Islet precursor cell (in vitro differentiated cells): ENCODE data around the gene EDARADD.
"Not testable (repeated sequence)": the region's sequence is repeated elsewhere in the genome, so short reads cannot be mapped to it uniquely, and the experiment has no call there.

Source experiments
- DNase-seq: peaks from one replicate; pipeline ENCODE4 v3.0.0-alpha.2; 2018

The EDARADD gene

DNA sequence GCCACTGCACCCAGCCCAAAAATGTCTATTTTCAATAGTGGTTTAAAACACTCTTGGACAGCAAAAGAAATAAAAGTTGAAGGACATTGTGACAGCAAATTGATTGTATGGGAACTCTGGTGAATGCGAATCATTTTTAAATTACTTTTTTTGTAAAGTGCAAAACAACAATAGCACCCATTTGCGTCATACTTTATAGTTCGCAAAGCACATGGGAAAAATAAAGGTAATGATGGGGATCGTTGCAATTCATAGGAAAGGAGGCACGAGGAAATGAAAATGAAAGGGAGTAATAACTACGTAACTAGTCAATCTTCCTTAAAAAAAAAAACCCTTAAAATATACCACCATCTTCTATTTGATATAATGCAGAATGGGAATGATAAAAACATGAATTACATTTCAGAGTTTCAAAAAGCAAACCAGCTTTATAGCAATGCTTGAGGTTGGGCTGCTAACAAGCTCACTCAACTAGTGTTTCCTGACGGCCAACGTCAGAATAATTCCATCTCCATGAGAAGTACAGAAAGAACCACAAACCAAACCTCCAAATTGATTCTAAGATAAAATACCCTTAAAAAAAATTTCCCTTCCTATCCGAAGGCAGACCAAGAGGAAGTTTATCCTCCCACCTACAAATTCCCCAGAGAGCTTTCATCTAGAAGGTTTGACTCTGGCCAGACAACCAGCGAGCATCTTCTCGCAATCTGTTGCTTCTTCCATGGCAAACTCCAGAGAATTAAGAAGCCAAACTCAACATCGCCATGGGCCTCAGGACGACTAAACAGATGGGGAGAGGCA lies at the start of gene EDARADD:
Gene EDARADD, plus strand, starts transcription at position 606 of the 801 bp plus-strand sequence. Its CDS starts 159 bp downstream, at position 765.
- DNase-seq, result no peak

DNA sequence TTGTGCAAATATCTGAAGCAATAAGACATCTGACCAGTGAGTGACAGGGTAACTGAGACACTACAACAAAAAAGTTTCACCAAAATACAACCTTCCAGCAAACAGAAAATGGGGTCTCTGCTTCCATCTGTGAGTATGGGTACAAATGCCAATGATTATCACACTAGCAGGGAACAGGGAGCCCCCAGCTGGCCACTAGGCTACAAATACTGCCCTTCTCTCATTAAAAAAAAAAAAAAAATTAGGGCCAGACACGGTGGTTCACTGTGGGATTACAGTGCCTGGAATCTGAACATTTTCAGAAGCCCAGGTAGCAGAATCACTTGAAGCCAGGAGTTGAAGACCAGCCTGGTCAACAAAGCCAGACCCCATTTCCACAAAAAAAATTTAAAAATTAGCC lies 48.4 kb upstream of the EDARADD start:
- DNase-seq, result no peak

DNA sequence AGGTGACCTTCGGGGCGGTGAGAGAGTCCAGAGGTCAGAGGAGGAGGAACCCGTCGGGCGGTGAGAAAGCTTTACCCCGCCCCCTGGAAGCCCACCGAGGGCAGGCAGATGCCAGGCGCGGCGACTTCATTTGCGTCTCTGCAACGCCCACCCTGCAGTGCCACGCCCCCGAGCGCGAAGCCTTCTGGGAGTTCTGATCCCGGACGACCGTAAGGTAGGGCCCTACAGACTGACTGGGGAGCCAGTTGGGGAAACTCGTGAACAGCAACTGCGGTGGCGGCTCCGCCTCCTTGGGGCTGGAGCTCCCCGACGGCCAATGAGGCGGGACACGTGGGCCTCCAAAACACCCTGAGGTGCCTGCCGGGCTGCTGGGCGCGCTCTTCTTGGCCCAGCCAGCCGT lies 46.0 kb upstream of the EDARADD start:
- no peak for DNase-seq

DNA sequence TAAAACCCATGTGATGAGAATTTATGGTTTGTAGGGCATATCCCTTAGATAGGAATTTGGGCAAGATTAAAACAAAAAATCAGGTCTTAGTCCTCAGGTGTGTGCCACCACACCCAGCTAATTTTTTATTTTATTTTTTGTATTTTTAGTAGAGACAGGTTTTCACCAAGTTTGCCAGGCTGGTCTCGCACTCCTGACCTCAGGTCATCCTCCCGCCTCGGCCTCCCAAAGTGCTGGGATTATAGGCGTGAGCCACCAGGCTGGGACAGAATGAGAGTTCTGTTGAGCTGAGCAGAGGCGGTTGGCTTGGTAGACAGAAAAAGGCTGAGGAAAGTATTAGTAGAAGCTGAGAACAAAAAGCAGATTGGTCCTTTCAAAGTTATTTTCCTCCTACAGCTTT lies 43.8 kb upstream of the EDARADD start:
- DNase-seq, result no peak

DNA sequence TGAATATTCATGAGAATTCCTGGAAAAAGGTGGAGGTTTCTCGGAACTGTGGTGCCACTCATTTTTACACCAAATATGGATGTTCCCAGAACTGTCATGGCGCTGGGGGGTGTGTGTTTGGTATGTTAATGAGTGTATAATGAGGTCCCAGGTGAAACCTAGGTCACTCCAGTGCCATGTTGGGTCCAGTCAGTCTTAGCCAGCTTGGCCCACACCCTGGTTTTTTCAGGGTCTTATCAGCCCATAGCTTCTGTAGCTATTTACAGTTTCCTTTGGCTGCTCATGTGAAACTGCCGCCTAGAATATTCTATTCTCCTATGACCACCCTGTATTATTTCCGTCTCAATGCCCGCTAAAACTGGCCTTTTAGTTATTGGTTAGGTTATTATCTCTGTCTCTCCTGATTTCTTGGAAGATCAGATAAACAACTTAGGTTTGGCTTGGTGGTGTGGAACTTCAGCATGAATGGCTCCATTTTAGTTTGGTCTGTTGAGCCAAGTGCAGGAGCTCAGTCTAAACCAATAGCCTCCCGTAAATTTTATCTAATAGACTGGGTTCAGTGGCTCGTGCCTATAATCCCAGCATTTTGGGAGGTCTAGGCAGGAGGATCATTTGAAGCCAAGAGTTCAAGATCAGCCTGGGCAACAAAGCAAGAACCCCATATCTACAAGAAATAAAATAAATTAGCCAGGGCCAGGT lies 42.1 kb upstream of the EDARADD start:
- DNase-seq, result no peak

DNA sequence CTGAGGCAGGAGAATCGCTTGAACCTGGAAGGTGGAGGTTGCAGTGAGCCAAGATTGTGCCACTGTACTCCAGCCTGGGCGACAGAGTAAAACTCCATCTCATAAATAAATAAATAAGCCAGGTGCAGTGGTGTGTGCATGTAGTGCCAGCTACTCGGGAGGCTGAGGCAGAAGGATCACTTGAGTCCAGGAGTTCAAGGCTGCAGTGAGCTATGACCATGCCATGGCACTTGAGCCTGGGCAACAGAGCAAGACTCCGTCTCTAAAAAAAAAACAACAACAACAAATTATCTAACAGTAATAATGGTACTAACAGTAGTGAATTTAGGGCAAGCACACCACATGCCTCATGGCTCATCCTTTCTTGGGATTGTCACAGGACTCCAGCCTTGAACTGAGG lies 41.3 kb upstream of the EDARADD start:
- DNase-seq, result not testable (repeated sequence)

DNA sequence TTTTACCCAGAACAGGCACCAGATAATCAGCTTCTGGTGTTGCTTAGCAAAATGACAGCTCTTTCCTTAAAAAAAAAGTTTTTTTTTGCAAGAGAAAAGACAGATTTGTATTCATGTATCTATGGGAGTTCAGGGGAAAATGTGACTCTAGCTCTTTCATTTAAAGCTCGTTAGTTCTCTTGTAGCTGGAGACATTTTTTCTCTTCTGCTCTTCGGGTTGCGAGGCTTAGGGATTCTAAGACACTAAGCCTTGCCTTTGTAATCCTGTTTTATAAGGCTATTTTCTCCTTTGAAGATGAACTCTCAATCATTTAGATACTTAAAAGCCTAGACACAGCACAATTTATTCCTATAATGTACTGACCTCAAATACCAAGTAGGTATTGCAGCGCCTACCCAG lies 40.3 kb upstream of the EDARADD start:
- DNase-seq, result no peak

DNA sequence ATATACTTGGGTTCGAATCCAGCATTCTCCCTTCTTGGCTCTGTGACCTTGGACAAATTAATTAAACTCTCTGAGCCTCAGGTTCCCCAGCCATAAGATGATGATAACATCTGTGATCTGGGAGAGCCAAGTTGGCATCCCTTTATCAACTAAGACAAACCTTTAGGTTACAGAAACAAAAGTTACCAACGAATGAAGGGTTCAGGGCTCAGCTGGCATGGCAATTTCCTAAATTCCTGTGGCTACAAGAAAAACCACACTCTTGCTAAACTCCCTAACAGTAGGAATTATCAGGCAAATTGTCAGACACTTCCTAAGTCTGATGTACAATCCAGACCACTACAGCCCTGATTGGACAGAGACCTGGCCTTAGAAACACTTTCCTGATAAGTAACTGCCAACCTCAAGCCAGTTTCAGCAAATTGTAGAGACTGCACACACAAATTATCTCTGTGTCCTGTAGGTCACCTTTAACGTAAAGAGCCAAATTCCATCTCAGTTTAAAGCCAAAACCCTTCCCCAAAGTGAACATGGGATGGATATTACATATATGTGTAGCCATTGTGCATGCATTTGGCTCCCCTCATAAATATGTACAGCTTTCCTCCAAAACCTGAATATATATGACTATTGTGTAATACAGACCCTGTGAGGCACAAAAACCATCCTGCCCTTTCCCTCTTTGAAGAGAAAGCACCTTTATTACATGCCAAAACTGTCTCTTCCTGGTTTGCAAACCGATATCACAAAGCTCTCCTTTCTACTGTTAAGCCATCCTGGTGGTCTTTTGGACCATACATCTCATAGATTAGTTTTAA lies 39.5 kb upstream of the EDARADD start:
- DNase-seq, result peak; percentile 61

DNA sequence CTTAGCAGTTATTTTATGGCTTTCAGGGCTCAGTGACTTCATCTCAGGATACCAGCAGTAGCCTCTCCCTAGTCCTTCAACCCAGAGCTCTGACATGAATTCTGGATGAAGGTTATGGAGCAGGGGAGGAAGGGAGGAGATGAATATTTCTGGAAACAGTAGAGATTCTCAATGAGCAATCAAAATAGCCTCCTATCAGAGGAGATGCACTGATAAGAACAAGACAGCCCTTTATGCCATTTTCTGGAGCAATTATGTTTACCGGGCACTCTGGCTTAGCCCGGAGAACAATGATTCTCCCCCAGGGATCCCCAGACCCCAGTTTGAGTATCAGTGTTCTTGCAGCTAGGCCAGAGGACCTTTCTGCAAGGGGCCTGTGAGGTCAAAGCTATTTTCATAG lies 37.9 kb upstream of the EDARADD start:
- DNase-seq, result no peak

DNA sequence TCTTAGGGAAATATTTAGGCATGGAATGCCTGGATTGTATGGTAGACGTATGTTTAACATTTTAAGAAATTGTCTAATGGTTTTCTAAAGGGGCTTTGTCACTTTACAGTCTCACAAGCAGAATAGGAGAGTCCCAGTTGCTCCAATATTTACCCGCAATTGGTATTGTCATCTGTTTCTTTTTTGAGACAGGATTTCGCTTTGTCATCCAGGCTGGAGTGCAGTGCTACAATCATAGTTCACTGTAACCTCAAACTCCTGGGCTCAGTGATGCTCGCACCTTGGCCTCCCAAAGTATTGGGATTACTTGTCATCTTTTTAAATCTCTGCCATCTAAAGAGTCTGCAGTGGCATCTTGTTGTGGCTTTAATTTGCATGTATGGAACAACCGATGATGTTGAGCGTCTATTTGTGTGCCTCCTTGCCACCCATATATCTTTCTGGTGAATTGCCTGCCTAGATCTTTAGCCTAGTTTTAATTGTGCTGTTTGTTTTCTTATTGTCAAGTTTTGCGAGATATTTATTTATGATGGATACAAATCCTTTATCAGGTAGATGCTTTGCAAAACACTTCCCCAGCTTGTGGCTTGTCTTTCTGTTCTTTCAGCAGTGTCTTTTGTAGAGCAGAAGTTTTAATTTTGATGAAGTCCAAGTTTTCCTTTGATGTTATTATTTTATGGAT lies 32.0 kb upstream of the EDARADD start:
- no peak for DNase-seq

DNA sequence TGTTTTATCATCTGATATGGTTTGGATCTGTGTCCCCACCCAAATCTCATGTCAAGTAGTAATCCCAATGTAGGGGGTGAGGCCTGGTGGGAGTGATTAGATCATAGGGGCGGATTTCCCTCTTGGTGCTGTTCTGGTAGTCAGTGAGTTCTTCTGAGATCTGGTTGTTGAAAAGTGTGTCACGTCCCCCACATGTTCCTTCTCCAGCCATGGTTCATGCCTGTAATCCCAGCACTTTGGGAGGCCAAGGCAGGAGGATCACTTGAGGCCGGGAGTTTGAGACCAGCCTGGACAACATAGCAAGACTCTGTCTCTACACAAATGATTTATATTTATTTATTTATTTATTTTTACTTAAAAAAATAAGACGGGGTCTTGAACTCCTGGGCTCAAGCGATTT lies 30.8 kb upstream of the EDARADD start:
- no peak for DNase-seq

DNA sequence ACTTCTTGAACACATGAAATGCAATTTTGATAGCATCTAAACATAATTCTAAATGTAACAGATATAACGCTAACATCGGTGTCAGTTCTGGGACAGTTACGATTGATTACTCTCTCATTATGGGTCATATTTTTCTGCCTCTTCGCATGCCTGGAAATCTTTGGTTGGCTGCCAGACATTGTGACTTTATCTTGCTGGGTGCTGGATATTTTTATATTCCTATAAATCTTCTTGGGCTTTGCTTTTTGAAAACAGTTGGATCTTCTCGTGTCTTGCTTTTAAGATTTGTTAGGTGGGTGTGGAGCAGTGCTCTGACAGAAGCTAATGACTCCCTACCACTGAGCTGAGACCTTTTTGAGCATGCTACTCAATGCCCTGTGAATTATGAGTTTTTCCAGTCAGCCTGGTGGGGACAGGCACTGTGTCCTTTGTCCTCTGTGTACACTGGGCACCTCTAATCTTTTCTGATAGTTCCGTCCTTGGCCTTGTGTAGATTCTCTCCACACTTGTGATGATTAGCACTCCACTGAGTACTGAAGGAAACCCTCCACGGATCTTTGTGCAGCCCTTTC lies 28.0 kb upstream of the EDARADD start:
- DNase-seq, result no peak

DNA sequence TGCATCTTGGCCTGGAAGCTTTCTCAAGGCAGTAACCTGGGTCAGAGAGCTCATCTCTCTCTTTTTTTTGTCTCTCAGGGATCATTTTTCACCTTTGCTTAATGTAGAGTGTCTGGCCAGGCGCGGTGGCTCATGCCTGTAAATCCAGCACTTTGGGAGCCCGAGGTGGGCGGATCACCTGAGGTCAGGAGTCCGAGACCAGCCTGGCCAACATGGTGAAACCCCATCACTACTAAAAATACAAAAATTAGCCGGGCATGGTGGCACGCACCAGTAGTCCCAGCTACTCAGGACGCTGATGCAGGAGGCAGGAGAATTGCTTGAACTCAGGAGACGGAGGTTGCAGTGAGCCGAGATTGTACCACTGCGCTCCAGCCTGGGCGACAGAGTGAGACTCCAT lies 27.4 kb upstream of the EDARADD start:
- not testable (repeated sequence) for DNase-seq

DNA sequence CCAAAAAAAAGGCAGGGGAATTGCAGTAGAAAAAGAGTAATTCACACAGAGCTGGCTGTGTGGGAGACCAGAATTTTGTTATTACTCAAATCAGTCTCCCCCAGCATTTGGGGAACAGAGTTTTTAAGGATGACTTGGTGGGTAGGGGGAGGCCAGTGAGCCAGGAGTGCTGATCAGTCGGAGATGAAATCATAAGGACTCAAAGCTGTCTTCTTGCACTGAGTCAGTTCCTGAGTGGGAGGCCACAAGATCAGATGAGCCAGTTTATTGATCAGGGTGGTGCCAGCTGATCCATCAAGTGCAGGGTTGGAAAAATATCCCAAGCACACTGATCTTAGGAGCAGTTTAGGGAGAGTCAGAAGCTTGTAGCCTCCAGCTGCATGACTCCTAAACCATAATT lies 23.7 kb upstream of the EDARADD start:
- DNase-seq, result no peak

DNA sequence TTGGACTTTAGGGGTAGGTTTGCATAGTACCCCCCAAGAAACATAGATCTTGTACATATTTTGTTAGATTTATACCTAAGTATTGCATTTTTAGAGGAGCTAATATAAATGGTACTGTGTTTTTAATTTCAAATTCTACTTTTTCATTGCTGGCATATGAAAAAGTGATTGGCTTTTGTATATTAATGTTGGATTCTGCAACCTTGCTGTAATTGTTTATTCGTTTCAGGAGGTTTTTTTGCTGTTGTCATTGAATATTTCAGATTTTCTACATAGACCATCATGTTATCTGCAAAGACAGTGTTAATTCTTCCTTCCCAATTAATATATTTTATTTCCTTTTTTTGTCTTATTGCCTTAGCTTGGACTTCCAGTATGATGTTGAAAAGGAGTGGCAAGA lies 23.0 kb upstream of the EDARADD start:
- DNase-seq, result no peak

DNA sequence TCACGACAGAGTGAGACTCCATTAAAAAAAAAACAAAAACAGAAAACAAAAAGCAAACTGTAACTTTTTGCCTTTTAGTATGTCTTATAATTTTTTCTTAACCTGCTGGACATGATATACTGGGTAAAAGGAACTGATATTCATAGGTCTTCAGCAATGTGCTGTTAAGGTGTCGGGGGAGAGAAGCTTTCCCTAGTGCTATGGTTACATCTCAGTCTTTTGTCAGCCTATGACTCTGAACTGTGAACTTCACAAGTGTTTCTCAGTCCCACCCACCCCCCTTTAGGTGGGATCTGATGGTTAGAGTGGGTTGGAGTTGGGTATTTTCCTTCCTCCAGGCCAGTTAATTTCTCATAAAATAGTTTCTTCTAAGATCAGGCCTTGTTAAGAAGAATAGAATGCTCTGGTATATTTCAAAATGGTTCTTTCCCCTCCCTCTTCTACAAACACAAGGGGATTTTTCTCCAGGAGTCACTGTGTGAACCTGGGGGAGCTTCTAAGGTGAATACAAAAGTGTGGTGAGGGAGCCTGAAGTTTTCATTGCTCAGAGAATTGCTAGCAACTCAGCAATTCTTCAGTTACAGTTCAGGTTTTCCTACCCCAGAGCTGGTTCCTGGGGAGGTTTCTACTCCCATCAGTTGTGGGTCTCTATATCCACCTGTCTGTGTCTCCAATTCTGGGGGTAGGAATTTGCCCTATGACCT lies 16.1 kb upstream of the EDARADD start:
- no peak for DNase-seq

DNA sequence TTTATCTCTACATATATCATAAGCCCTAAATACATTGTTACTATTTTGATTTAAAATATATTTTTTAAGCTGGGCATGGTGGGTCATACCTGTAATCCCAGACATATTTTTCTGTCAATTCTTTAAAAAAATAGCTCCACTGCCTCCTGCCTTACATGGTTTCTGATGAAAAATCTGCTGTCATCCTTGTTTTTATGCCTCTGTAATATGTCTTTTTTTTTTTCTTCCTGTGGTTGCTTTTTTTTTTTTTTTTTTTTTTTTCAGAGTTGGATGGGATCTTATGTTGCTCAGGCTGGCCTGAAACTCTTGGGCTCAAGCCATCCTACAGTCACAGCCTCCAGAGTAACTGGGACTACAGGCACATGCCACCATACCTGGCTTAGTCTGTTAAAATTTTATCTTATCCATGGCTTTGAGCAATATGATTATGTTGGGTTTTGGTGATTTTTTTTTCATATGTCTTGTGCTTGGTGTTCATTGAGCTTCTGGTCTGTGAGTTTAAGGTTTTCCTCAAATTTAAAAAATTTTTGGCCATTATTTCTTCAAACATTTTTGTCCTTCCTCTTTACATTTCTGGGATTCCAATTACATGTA lies 12.4 kb upstream of the EDARADD start:
- DNase-seq, result no peak

DNA sequence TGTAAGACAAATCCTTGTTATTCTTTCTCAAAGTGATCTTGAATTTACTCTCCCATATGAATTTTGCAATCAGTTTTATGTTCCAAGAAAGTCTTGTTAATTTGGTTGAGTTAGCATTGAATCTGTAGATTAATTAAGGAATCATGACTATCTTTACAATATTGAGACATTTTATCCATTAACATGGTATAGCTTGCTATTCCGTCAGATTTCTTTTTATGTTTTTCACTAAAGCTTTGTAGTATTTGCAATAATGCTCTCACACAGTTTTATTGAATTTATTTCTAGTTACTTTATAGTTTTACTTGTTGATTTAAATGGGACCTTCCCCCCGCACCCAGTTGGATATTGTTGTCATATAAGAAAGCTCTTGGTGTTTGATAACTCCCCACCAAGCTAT lies 5.8 kb upstream of the EDARADD start:
- no peak for DNase-seq

DNA sequence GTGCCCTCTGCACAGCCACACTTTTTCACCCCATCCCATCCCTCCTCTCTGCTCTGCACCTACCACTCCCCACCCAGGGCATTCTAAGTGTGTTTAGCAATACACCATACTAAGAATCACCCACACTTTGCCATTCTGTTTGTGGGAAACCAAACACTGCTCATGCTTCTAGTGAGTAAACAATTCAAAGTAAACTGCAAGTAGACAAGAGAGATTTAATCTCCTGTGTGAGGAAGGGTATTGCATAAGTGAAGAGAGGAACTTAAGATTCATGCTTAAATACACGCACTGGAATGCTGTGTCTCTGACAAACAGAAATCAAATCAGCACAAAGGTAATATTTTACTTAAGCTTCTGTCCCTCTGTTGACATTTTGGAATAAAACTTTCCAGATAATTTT lies 4.8 kb upstream of the EDARADD start:
- DNase-seq, result no peak

DNA sequence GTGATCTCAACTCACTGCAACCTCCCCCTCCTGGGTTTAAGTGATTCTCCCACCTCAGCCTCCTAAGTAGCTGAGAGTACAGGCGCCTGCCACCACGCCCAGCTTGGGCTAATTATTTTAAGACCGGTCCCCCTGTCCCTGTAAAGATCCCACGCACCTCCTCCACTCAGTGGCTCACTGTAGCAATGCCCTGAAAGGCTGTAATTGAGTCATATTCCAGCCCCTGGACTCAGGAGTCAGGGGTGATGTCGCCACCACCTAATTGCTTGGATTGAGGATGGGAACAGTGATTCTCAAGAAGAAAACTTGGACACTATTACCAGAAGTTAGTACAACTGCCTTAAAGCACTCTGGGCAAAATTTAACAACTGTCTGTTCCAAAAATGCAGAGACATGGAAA lies 3.1 kb upstream of the EDARADD start:
- DNase-seq, result no peak

DNA sequence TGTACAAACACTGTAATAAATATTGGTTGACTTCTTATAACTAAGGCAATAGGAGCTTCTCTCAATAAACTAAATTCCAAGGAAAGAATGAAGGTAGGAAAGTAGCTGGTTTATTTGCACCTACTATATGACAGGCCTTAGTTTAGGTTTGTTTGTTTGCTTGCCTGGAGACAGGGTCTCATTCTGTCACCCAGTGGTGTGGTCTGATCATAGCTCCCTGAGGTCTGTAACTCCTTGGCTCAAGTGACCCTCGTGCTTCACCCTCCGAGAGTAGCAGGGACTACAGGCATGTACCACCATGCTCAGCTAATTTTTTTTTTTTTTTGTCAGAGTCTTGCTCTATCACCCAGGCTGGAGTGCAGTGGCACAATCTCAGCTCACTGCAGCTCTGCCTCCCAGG lies 1.9 kb upstream of the EDARADD start:
- DNase-seq, result no peak

DNA sequence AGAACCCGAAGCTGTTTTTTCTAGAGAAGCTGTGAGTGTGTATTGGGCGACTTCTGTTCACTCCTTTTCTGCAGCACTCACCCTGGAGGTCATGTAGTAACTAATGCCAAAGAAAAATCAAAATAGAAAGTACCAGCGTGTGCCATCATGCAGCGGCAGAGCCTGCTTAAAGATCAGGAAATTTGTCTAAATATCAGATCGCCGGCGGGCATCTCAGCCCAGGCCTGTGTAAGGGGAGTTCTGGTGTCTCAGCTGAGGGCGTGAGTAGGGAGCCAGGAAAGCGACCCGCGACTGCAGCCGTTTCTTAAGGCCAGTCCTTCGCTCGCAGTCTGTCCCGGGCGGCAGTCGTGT lies 768 bp downstream of the EDARADD start:
- DNase-seq, result no peak
